ENCODE measurements around the gene OPHN1. TPM values are rescaled to one million over a fixed set of nuclear protein-coding genes. Genes with fewer than 3 reads are reported as not detected.

OPHN1 gene
- total and polyA plus RNA-seq, 10 of the 15 experiments (the other 5 are each of a cell fraction or from before 2014, with no cell fraction given): under 0.01 to 0.03 (median 0.03) TPM; not detected in 6

DNA sequence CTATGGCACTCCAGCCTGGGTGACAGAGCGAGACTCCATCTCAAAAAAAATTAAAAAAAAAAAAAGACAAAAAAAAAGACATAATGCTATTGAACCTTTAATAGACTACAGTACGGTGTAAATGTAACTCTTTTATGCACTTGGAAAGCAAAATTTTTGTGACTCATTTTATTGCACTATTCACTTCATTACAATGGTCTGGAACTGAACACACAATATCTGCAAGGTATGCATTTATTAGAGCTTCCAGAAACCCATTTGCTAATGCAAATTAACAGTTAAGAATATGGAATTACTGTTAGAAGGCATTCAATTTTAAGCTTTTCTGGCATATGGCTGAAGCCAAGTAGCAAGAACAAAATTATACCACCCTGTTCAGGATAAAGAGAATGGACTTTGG is 176.3 kb downstream of the OPHN1 start:
- no peak overlapping the region for H3K4me3 ChIP-seq
- ChIA-PET CTCF (no interaction called here), RAD21 (ENCODE audit: unreplicated experiment) (no interaction called here), SMC1A (ENCODE audit: uncharacterized antibody, unreplicated experiment) (no interaction called here), POLR2A (no interaction called here)
- H3K36me3 ChIP-seq (ENCODE audit: control insufficient read depth in 2 of 2, insufficient read depth in 2 of 2, low read length in 1 of 2): no peaks in the 10 kb centered on the region
- in situ Hi-C loops (cut with MboI): no loop called here
- intact Hi-C loops (cut with micrococcal nuclease; ENCODE audit: unreplicated experiment): no loop called here
- no peak overlapping the region for H3K27ac ChIP-seq (ENCODE audit: control insufficient read depth, insufficient read depth)
- H3K9ac ChIP-seq (ENCODE audit: control insufficient read depth, insufficient read depth, low read length): no peak overlapping the region
- FAIRE-seq (no peak), ATAC-seq (no peak), DNase-seq (ENCODE audit: low read depth, low spot score) (no peak)
- no peak overlapping the region for H2AFZ ChIP-seq (ENCODE audit: control insufficient read depth, low read depth, low read length)
- H3K9me3 ChIP-seq (replicated peaks; ENCODE audit: control insufficient read depth, insufficient read depth, low read length): no peaks in the 10 kb centered on the region
- no peaks in the 10 kb centered on the region for H3K79me2 ChIP-seq (ENCODE audit: control insufficient read depth, insufficient read depth, low read length)
- no TSS peak for BruUV-seq (replicated peaks)
- WGBS (ENCODE audit: insufficient coverage, insufficient replicate concordance, low lambda C conversion rate, missing lambda C conversion rate): 34% methylated on average over 2 of the region's 2 CpGs
- H3K4me1 ChIP-seq (ENCODE audit: control insufficient read depth, insufficient read depth, low read length): no peaks in the 10 kb centered on the region
- H3K4me2 ChIP-seq (ENCODE audit: control insufficient read depth, insufficient read depth): no peak overlapping the region
- no peaks in the 10 kb centered on the region for H4K20me1 ChIP-seq (ENCODE audit: control insufficient read depth, insufficient read depth)
- H3K27me3 ChIP-seq (replicated peaks in 1 of 2; ENCODE audit: control insufficient read depth in 2 of 2, insufficient read depth in 2 of 2, low read length in 1 of 2): no peaks in the 10 kb centered on the region
- TF ChIP-seq YBX1 (IDR thresholded peaks at IDR 0.05): no peak
- TF ChIP-seq DPF2 (IDR thresholded peaks at IDR 0.05): no peak
- TF ChIP-seq ZNF384 (IDR thresholded peaks at IDR 0.05; ENCODE audit: borderline replicate concordance, low read depth, low read length): no peak

- DNase-seq (ENCODE audit: low read depth, low spot score) (no peak), ATAC-seq (no peak), FAIRE-seq (no peak)
- in situ Hi-C loops (cut with MboI): no loop called here
- Histone ChIP-seq H3K9ac (ENCODE audit: control insufficient read depth, insufficient read depth, low read length) (no peak overlapping the region), H2AFZ (ENCODE audit: control insufficient read depth, low read depth, low read length) (no peak overlapping the region), H3K79me2 (ENCODE audit: control insufficient read depth, insufficient read depth, low read length) (no peaks in the 10 kb centered on the region), H4K20me1 (ENCODE audit: control insufficient read depth, insufficient read depth) (no peaks in the 10 kb centered on the region), H3K9me3 (replicated peaks; ENCODE audit: control insufficient read depth, insufficient read depth, low read length) (no peaks in the 10 kb centered on the region), H3K4me2 (ENCODE audit: control insufficient read depth, insufficient read depth) (no peak overlapping the region), H3K4me1 (ENCODE audit: control insufficient read depth, insufficient read depth, low read length) (no peaks in the 10 kb centered on the region), H3K36me3 (ENCODE audit: control insufficient read depth in 2 of 2, insufficient read depth in 2 of 2, low read length in 1 of 2) (no peaks in the 10 kb centered on the region), H3K27ac (ENCODE audit: control insufficient read depth, insufficient read depth) (no peak overlapping the region), H3K27me3 (replicated peaks in 1 of 2; ENCODE audit: control insufficient read depth in 2 of 2, insufficient read depth in 2 of 2, low read length in 1 of 2) (no peaks in the 10 kb centered on the region), H3K4me3 (no peak overlapping the region)
- intact Hi-C loops (cut with micrococcal nuclease; ENCODE audit: unreplicated experiment): no loop called here
- 16% methylated on average over 10 of the region's 11 CpGs for WGBS (ENCODE audit: insufficient coverage, insufficient replicate concordance, low lambda C conversion rate, missing lambda C conversion rate)
- SMC1A ChIA-PET (ENCODE audit: uncharacterized antibody, unreplicated experiment): no interaction called here
- BruUV-seq (replicated peaks): no TSS peak
- POLR2A ChIA-PET: no interaction called here
- RAD21 ChIA-PET (ENCODE audit: unreplicated experiment): no interaction called here
- CTCF ChIA-PET: no interaction called here
- TF ChIP-seq SIX5 (IDR thresholded peaks at IDR 0.05; ENCODE audit: low read depth, low read length, severe bottlenecking) (no peak), ZZZ3 (IDR thresholded peaks at IDR 0.05; ENCODE audit: control insufficient read depth, insufficient read length, low read depth) (no peak), SREBF2 (IDR thresholded peaks at IDR 0.05; ENCODE audit: low read length) (no peak), EGR1 (IDR thresholded peaks at IDR 0.05; ENCODE audit: borderline replicate concordance in 1 of 2, low read depth in 2 of 2, low read length in 2 of 2) (no peak), NBN (IDR thresholded peaks at IDR 0.05) (no peak), SMAD1 (IDR thresholded peaks at IDR 0.05; ENCODE audit: low read depth, partially characterized antibody) (no peak), RAD51 (IDR thresholded peaks at IDR 0.05) (no peak), ASH2L (IDR thresholded peaks at IDR 0.05; ENCODE audit: borderline replicate concordance, low read depth) (no peak), POLR2AphosphoS2 (IDR thresholded peaks at IDR 0.05; ENCODE audit: low read depth, low read length) (no peak), SP1 (IDR thresholded peaks at IDR 0.05; ENCODE audit: low read depth, low read length) (no peak), PML (IDR thresholded peaks at IDR 0.05; ENCODE audit: low read length) (no peak), HDGF (IDR thresholded peaks at IDR 0.05) (no peak), TBL1XR1 (IDR thresholded peaks at IDR 0.05; ENCODE audit: low read depth, low read length) (no peak), ETV6 (conservative IDR thresholded peaks at IDR 0.05 in 1 of 2, IDR thresholded peaks at IDR 0.05 in 1 of 2; ENCODE audit: borderline replicate concordance in 1 of 2, low read depth in 1 of 2) (no peak)
- TF ChIP-seq, protein P1, sequence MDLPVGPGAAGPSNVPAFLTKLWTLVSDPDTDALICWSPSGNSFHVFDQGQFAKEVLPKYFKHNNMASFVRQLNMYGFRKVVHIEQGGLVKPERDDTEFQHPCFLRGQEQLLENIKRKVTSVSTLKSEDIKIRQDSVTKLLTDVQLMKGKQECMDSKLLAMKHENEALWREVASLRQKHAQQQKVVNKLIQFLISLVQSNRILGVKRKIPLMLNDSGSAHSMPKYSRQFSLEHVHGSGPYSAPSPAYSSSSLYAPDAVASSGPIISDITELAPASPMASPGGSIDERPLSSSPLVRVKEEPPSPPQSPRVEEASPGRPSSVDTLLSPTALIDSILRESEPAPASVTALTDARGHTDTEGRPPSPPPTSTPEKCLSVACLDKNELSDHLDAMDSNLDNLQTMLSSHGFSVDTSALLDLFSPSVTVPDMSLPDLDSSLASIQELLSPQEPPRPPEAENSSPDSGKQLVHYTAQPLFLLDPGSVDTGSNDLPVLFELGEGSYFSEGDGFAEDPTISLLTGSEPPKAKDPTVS (IDR thresholded peaks at IDR 0.05; ENCODE audit: low read depth, low read length): no peak
These were observed 178.3 kb downstream of the OPHN1 start for GRCh38 chrX:68254738-68255645.
